SK-N-SH treated with all-trans-retinoic acid at 6 μM for 48 hours (cell line): ENCODE data around the gene SLC35F3.

Source experiments
- ATAC-seq: fragments of 200-7000 bp; cut with Tn5 transposase; 3 replicates; pipeline ENCODE4 v1.9.1; 2020; ENCODE audit warnings: mild to moderate bottlenecking, moderate library complexity
- ARNTL ChIP-seq: fragments of 450-650 bp; formaldehyde crosslinking; IDR thresholded peaks from 2 replicates; pipeline ENCODE4 v1.5.0; 2020; ENCODE audit warnings: low read depth, mild to moderate bottlenecking, moderate library complexity, borderline replicate concordance
- BACH2 ChIP-seq: fragments of 250-450 bp; sonication (Bioruptor Pico); IDR thresholded peaks from 2 replicates; pipeline ENCODE4 v1.9.0; 2021; ENCODE audit warnings: mild to moderate bottlenecking, borderline replicate concordance
- CSDC2 ChIP-seq: fragments of 250-450 bp; sonication (Bioruptor Pico); IDR thresholded peaks from 2 replicates; pipeline ENCODE4 v1.5.0; 2020; ENCODE audit warnings: mild to moderate bottlenecking, moderate library complexity
- ESRRG ChIP-seq: fragments of 250-450 bp; sonication (Bioruptor Pico); IDR thresholded peaks from 2 replicates; pipeline ENCODE4 v1.6.1; 2021; ENCODE audit warnings: mild to moderate bottlenecking
- GLIS3 ChIP-seq: fragments of 250-450 bp; sonication (Bioruptor Pico); IDR thresholded peaks from 2 replicates; pipeline ENCODE4 v1.5.0; 2020; ENCODE audit warnings: mild to moderate bottlenecking, moderate library complexity
- OSR1 ChIP-seq: fragments of 250-450 bp; sonication (Bioruptor Pico); IDR thresholded peaks from 2 replicates; pipeline ENCODE4 v1.8.0; 2022; ENCODE audit warnings: moderate library complexity, mild to moderate bottlenecking, inconsistent platforms
- PATZ1 ChIP-seq: fragments of 250-450 bp; sonication (Bioruptor Pico); IDR thresholded peaks from 2 replicates; pipeline ENCODE4 v1.8.0; 2020; ENCODE audit warnings: mild to moderate bottlenecking, moderate library complexity, borderline replicate concordance
- RARB ChIP-seq: fragments of 250-450 bp; sonication (Bioruptor Pico); IDR thresholded peaks from 2 replicates; pipeline ENCODE4 v1.8.0; 2021; ENCODE audit warnings: mild to moderate bottlenecking, moderate library complexity
- SNAI2 ChIP-seq: fragments of 250-450 bp; sonication (Bioruptor Pico); IDR thresholded peaks from 2 replicates; pipeline ENCODE4 v1.5.0; 2020; ENCODE audit warnings: mild to moderate bottlenecking, moderate library complexity
- TCF4 ChIP-seq: fragments of 250-450 bp; sonication (Bioruptor Pico); IDR thresholded peaks from 2 replicates; pipeline ENCODE4 v1.8.0; 2021; ENCODE audit warnings: mild to moderate bottlenecking, moderate library complexity, borderline replicate concordance
- TOX ChIP-seq: fragments of 250-450 bp; sonication (Bioruptor Pico); IDR thresholded peaks from 2 replicates; pipeline ENCODE4 v1.8.0; 2021; ENCODE audit warnings: mild to moderate bottlenecking, moderate library complexity, borderline replicate concordance
- TSHZ2 ChIP-seq: fragments of 250-450 bp; sonication (Bioruptor Pico); IDR thresholded peaks from 2 replicates; pipeline ENCODE4 v1.5.0; 2020; ENCODE audit warnings: mild to moderate bottlenecking, moderate library complexity
- ZC3H10 ChIP-seq: fragments of 250-450 bp; sonication (Bioruptor Pico); IDR thresholded peaks from 2 replicates; pipeline ENCODE4 v1.5.1; 2021; ENCODE audit warnings: mild to moderate bottlenecking, moderate library complexity
- ZFP3 ChIP-seq: fragments of 250-450 bp; sonication (Bioruptor Pico); IDR thresholded peaks from 2 replicates; pipeline ENCODE4 v1.5.0; 2020; ENCODE audit warnings: mild to moderate bottlenecking, moderate library complexity
- ZNF565 ChIP-seq: fragments of 450-650 bp; formaldehyde crosslinking; conservative IDR thresholded peaks from 2 replicates; pipeline ENCODE4 v1.5.0; 2020; ENCODE audit warnings: low read depth, mild to moderate bottlenecking, moderate library complexity
- TF ChIP-seq, protein P1 (sequence below): fragments of 250-450 bp; sonication (Bioruptor Pico); IDR thresholded peaks from 2 replicates; pipeline ENCODE4 v1.5.1; 2021; ENCODE audit warnings: mild to moderate bottlenecking, moderate library complexity
- TF ChIP-seq, protein P2 (sequence below): fragments of 250-450 bp; sonication (Bioruptor Pico); IDR thresholded peaks from 2 replicates; pipeline ENCODE4 v1.8.0; 2021; ENCODE audit warnings: low read depth, mild to moderate bottlenecking, moderate library complexity, borderline replicate concordance

Gene SLC35F3

GRCh38 chr1:234218078-234218477 is 313.6 kb downstream of the SLC35F3 start:
- no peak for ATAC-seq

GRCh38 chr1:234219711-234220110 is 315.2 kb downstream of the SLC35F3 start:
- no peak for ATAC-seq
- TF ChIP-seq, protein P1, sequence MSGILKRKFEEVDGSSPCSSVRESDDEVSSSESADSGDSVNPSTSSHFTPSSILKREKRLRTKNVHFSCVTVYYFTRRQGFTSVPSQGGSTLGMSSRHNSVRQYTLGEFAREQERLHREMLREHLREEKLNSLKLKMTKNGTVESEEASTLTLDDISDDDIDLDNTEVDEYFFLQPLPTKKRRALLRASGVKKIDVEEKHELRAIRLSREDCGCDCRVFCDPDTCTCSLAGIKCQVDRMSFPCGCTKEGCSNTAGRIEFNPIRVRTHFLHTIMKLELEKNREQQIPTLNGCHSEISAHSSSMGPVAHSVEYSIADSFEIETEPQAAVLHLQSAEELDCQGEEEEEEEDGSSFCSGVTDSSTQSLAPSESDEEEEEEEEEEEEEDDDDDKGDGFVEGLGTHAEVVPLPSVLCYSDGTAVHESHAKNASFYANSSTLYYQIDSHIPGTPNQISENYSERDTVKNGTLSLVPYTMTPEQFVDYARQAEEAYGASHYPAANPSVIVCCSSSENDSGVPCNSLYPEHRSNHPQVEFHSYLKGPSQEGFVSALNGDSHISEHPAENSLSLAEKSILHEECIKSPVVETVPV (CRISPR knock-in tag), result no peak
- TF ChIP-seq ZNF565, result no peak
- TF ChIP-seq OSR1 (CRISPR knock-in tag), result no peak
- no peak for TF ChIP-seq TCF4 (CRISPR knock-in tag)
- no peak for TF ChIP-seq PATZ1 (CRISPR knock-in tag)
- no peak for TF ChIP-seq ESRRG (CRISPR knock-in tag)
- no peak for TF ChIP-seq SNAI2 (CRISPR knock-in tag)
- TF ChIP-seq TSHZ2 (CRISPR knock-in tag), result no peak
- no peak for TF ChIP-seq ZFP3 (CRISPR knock-in tag)
- TF ChIP-seq ZC3H10, result no peak
- TF ChIP-seq TOX (CRISPR knock-in tag), result no peak
- no peak for TF ChIP-seq ARNTL
- no peak for TF ChIP-seq CSDC2 (CRISPR knock-in tag)
- TF ChIP-seq, protein P2, sequence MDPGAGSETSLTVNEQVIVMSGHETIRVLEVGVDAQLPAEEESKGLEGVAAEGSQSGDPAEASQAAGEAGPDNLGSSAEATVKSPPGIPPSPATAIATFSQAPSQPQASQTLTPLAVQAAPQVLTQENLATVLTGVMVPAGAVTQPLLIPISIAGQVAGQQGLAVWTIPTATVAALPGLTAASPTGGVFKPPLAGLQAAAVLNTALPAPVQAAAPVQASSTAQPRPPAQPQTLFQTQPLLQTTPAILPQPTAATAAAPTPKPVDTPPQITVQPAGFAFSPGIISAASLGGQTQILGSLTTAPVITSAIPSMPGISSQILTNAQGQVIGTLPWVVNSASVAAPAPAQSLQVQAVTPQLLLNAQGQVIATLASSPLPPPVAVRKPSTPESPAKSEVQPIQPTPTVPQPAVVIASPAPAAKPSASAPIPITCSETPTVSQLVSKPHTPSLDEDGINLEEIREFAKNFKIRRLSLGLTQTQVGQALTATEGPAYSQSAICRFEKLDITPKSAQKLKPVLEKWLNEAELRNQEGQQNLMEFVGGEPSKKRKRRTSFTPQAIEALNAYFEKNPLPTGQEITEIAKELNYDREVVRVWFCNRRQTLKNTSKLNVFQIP (CRISPR knock-in tag), result no peak
- no peak for TF ChIP-seq BACH2 (CRISPR knock-in tag)
- TF ChIP-seq, all 23 proteins: peak for 0

More at GRCh38 chr1:234218078-234218477, 313.6 kb downstream of the SLC35F3 start:
- TF ChIP-seq ZFP3 (CRISPR knock-in tag), result no peak

GRCh38 chr1:234221601-234222000 is 317.1 kb downstream of the SLC35F3 start:
- no peak for ATAC-seq
- TF ChIP-seq ARNTL (no peak), OSR1 (CRISPR knock-in tag) (no peak), ZNF565 (no peak), RARB (CRISPR knock-in tag) (no peak), SNAI2 (CRISPR knock-in tag) (no peak), GLIS3 (no peak), ZFP3 (CRISPR knock-in tag) (no peak), BACH2 (CRISPR knock-in tag) (no peak), TSHZ2 (CRISPR knock-in tag) (no peak), TCF4 (CRISPR knock-in tag) (no peak)
- TF ChIP-seq, protein P2 (CRISPR knock-in tag), result no peak
